Endothelial cell of umbilical vein (primary cell): Measurements from ENCODE around the gene ENC1. TPM values are rescaled to one million over a fixed set of nuclear protein-coding genes. Genes with fewer than 3 reads are reported as not detected.

Experiments used
- BruUV-seq: library from RNA; stranded (reverse); fragments of 400-500 nt; replicated peaks from 2 replicates; lab custom pipeline; 2021; lab: Mats Ljungman, UMichigan
- CTCF ChIA-PET: fragments of 300-600, 350-600 bp; sonication (Branson Sonifier 250); formaldehyde crosslinking; loops from one replicate; lab custom pipeline; 2021; ENCODE audit warnings: antibody characterized with exemption, inconsistent platforms; lab: Charles Lee
- POLR2A ChIA-PET: fragments of 300-600, 350-600 bp; sonication (Branson Sonifier 250); formaldehyde crosslinking; loops from one replicate; lab custom pipeline; 2021; ENCODE audit warnings: antibody characterized with exemption, inconsistent platforms; lab: Charles Lee
- DNase-seq: peaks from one replicate; pipeline ENCODE4 v3.0.0-alpha.2; 2011; ENCODE audit warnings: low read depth, low spot score
- FAIRE-seq: peaks from 2 replicates; lab custom pipeline; 2011; peaks lifted over from hg19 to GRCh38; lab: Jason Lieb, UNC
- H2AFZ ChIP-seq: 2 replicates; pipeline ENCODE4 v1.6.0; 2012; ENCODE audit warnings: low read depth, low read length, control low read depth, inconsistent platforms
- H3K27ac ChIP-seq: 2 replicates; pipeline ENCODE4 v1.5.1; 2011; ENCODE audit warnings: low read depth, mild to moderate bottlenecking, control low read depth, low read length, moderate library complexity; ENCODE audit not compliant: insufficient read depth
- H3K27me3 ChIP-seq, 2 experiments: 2 replicates each; pipeline versions ENCODE4 v1.6.0 to v1.6.1; 2011; ENCODE audit warnings: low read length in 2 of 2, mixed read lengths in 1 of 2; ENCODE audit not compliant: control insufficient read depth in 2 of 2, insufficient read depth in 2 of 2
- H3K36me3 ChIP-seq, 2 experiments: 2 replicates in 1 of 2; 3 replicates in 1 of 2; pipeline ENCODE4 v1.5.1; 2011; ENCODE audit warnings: low read length in 2 of 2, mild to moderate bottlenecking in 1 of 2, moderate library complexity in 1 of 2; ENCODE audit not compliant: control insufficient read depth in 2 of 2, insufficient read depth in 2 of 2; ENCODE audit errors: extremely low read depth in 1 of 2
- H3K4me1 ChIP-seq: 3 replicates; pipeline ENCODE4 v1.5.1; 2011; ENCODE audit warnings: mild to moderate bottlenecking, low read length; ENCODE audit not compliant: control insufficient read depth, insufficient read depth; ENCODE audit errors: extremely low read depth
- H3K4me2 ChIP-seq: 2 replicates; pipeline ENCODE4 v1.6.1; 2011; ENCODE audit warnings: low read length, control low read depth, mixed read lengths; ENCODE audit not compliant: insufficient read depth
- H3K4me3 ChIP-seq, 3 experiments: fragments of 200-600 bp in 1 of 3; sonication (generic), shearing (Covaris generic) in 1 of 3; replicated peaks in 1 of 3; 2 replicates each; pipeline ENCODE4 v1.5.1; 2011 to 2016; ENCODE audit warnings: control low read depth in 3 of 3, low read length in 3 of 3, mild to moderate bottlenecking in 2 of 3, inconsistent platforms in 1 of 3, low read depth in 1 of 3, moderate library complexity in 1 of 3; ENCODE audit not compliant: insufficient read depth in 1 of 3
- H3K79me2 ChIP-seq: 2 replicates; pipeline ENCODE4 v1.6.0; 2012; ENCODE audit warnings: low read length, inconsistent platforms; ENCODE audit not compliant: control insufficient read depth, insufficient read depth
- H3K9ac ChIP-seq: replicated peaks from 2 replicates; pipeline ENCODE3; 2011; ENCODE audit warnings: low read length, control low read depth; ENCODE audit not compliant: insufficient read depth; ENCODE audit errors: extremely low read depth
- H3K9me1 ChIP-seq: replicated peaks from 3 replicates; pipeline ENCODE4 v1.6.0; 2011; ENCODE audit warnings: mild to moderate bottlenecking, low read length; ENCODE audit not compliant: control insufficient read depth, insufficient read depth; ENCODE audit errors: extremely low read depth
- H3K9me3 ChIP-seq: replicated peaks from 2 replicates; pipeline ENCODE4 v1.5.1; 2012; ENCODE audit warnings: low read length, inconsistent platforms; ENCODE audit not compliant: control insufficient read depth, insufficient read depth
- H4K20me1 ChIP-seq: replicated peaks from 2 replicates; pipeline ENCODE3; 2011; ENCODE audit warnings: mild to moderate bottlenecking, low read length; ENCODE audit not compliant: control insufficient read depth, insufficient read depth; ENCODE audit errors: extremely low read depth
- CTCF ChIP-seq, 2 donors: IDR thresholded peaks; 1 replicate in 1 of 2; 2 replicates in 1 of 2; pipeline ENCODE4 v1.5.1; 2011; ENCODE audit warnings: low read length in 2 of 2, mild to moderate bottlenecking in 2 of 2, moderate library complexity in 2 of 2, control low read depth in 1 of 2, inconsistent platforms in 1 of 2, low read depth in 1 of 2; ENCODE audit not compliant: insufficient read depth in 1 of 2; ENCODE audit errors: extremely low read depth in 1 of 2
- EZH2 ChIP-seq: IDR thresholded peaks from 2 replicates; pipeline ENCODE4 v1.6.1; 2012; ENCODE audit warnings: borderline replicate concordance, low read depth, mild to moderate bottlenecking, moderate library complexity, low read length, inconsistent platforms; ENCODE audit not compliant: severe bottlenecking
- FOS ChIP-seq: IDR thresholded peaks from 2 replicates; pipeline ENCODE4 v1.6.1; 2011; ENCODE audit warnings: mild to moderate bottlenecking, low read length, moderate library complexity, borderline replicate concordance; ENCODE audit not compliant: insufficient read depth
- GATA2 ChIP-seq: IDR thresholded peaks from 2 replicates; pipeline ENCODE4 v1.7.0; 2011; ENCODE audit warnings: low read depth, mild to moderate bottlenecking, moderate library complexity, mixed read lengths, low read length; ENCODE audit not compliant: insufficient read length, insufficient read depth
- JUN ChIP-seq: IDR thresholded peaks from 2 replicates; pipeline ENCODE4 v1.6.1; 2011; ENCODE audit warnings: borderline replicate concordance, low read depth; ENCODE audit not compliant: insufficient read length, insufficient read depth
- MAX ChIP-seq: IDR thresholded peaks from 2 replicates; pipeline ENCODE4 v1.6.1; 2011; ENCODE audit not compliant: insufficient read depth, insufficient read length
- MYC ChIP-seq: IDR thresholded peaks from one replicate; pipeline ENCODE4 v1.6.1; 2011; ENCODE audit warnings: mild to moderate bottlenecking, low read depth, low read length
- POLR2A ChIP-seq: IDR thresholded peaks from 2 replicates; pipeline ENCODE4 v1.6.1; 2012; ENCODE audit warnings: low read depth, mild to moderate bottlenecking, control low read depth, low read length
- dilution Hi-C: fragments of 300-500 bp; cut with MboI; formaldehyde crosslinking; loops from one replicate; pipeline ENCODE4 v1.15.0; 2019; ENCODE audit warnings: low sequenced_read_pairs; ENCODE audit not compliant: extremely low pct_ligation_motif_present
- intact Hi-C: fragments of 100-400 bp; cut with micrococcal nuclease; formaldehyde crosslinking; loops from one replicate; pipeline ENCODE4 v1.10.0; 2022
- polyA plus RNA-seq, 4 experiments: library from polyadenylated mRNA; depleted of rRNA in 3 of 4; stranded (reverse) in 3 of 4; unstranded in 1 of 4; fragments of >200 nt; gene quantifications; 2 replicates each; pipeline versions ENCODE4 v1.2.1 to v1.2.3, GENCODE V29; 2011 to 2012; ENCODE audit warnings: missing spikeins in 1 of 4
- total RNA-seq: library from RNA; stranded (reverse); gene quantifications from 2 replicates; pipeline ENCODE4 v1.2.3, GENCODE V29; 2021

Gene ENC1
- total and polyA plus RNA-seq, 2 donors (not counting 3 experiments of a cell fraction or from before 2014, with no cell fraction given) = 42.2 to 53.3 TPM

DNA sequence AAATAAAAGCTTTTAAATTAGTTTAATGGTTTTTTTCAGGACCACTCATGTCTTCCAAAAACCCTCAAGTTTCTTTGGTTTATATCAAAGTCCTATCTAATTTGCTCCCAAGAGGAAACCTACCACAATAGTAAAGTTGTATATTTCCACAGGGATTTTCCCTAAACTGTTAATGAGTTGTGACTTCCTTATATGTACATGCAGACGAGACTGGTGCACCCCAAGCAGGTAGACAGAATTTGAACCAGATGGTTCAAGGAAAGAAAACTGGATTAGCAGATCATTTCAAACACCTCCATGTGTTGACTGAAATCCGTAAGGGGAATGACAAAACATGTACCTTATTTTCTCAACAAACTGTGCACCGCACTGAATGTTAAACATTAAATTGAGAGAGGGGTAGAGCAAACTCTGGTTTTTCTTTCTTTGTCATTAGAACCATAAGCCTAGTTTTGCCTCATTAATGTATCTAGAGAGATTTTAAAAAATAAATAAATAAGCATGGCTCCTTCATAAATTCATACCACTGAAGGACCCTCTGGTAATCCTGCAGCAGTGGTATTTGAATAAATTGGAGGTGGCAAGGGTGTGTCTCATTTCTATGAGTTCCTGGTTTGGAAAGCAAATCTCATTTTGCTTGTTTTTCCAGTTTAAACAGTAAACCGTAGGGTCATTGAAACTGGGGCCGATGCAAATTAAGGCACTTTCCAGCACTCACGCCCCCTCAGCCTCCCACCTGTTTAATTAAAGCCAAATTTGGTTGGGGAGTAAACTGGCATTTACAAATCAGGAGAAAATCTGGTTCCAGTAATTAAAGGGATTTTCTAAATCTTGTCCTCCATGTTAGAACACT, 51.1 kb downstream of the ENC1 start:
- dilution Hi-C loops (no loop called here), intact Hi-C loops (loop anchor here (5.0 kb wide), 1 partner anchor 157 kb away; no protein-coding TSS in a partner anchor)
- no peaks in the 10 kb centered on the region for H3K79me2 ChIP-seq
- no TSS peak for BruUV-seq
- no peaks in the 10 kb centered on the region for H3K9me1 ChIP-seq
- FAIRE-seq (no peak), DNase-seq (no peak)
- ChIA-PET CTCF (no interaction called here), POLR2A (no interaction called here)
- no peaks in the 10 kb centered on the region for H4K20me1 ChIP-seq
- no peak overlapping the region for H3K27ac ChIP-seq
- no peaks in the 10 kb centered on the region for H3K36me3 ChIP-seq
- no peaks in the 10 kb centered on the region for H3K27me3 ChIP-seq
- TF ChIP-seq FOS = no peak
- no peak for TF ChIP-seq CTCF (IDR thresholded peaks at IDR 0.05; ENCODE audit: extremely low read depth in 1 of 2, insufficient read depth in 1 of 2, low read depth in 1 of 2, low read length in 2 of 2)
- no peak for TF ChIP-seq EZH2
- TF ChIP-seq MAX = no peak
- TF ChIP-seq POLR2A = no peak
- no peak for TF ChIP-seq MYC
- no peak for TF ChIP-seq JUN
- TF ChIP-seq GATA2 = no peak
- H3K9ac ChIP-seq = no peak overlapping the region
- H3K4me3 ChIP-seq = no peak overlapping the region
- no peak overlapping the region for H2AFZ ChIP-seq
- no peak overlapping the region for H3K4me2 ChIP-seq
- peaks cover 41% of the 10 kb centered on the region for H3K4me1 ChIP-seq
- no peaks in the 10 kb centered on the region for H3K9me3 ChIP-seq
